Stimulated activated CD4-positive, alpha-beta T cell treated with anti-CD3 and anti-CD28 coated beads, TNF-alpha, amount 100 ng/mL, for 48 hours (primary cell): ENCODE measurements around the gene CCNE1.
"Not testable (repeated sequence)": the region's sequence is repeated elsewhere in the genome, so short reads cannot be mapped to it uniquely, and the experiment has no call there.

Source experiments
- DNase-seq, 3 donors: peaks; one replicate each; pipeline ENCODE4 v3.0.0-alpha.2; 2020; ENCODE audit warnings: low read depth in 3 of 3

CCNE1 gene

DNA sequence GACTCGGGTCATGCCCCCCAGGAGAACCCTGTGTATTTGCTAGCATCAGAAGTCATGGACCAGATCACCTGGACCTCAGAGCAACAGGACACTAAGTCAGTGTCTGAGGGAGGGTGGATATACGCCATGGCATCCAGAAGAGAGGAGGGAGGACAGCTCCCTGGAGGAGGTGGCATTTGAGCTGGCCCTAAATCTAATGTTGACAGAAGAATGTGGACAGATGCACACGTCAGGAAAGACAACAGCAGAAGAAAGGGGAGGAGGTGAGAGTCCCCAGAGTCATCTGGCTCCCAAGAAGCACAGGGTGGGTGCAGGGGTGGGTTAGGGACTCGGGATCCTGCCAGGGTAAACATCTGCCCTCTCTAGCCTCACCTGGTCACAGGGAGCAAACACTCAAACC is 24.5 kb upstream of the CCNE1 start:
- no peak for DNase-seq

GRCh38 chr19:29789007-29789406 is 22.8 kb upstream of the CCNE1 start:
- DNase-seq = no peak

DNA sequence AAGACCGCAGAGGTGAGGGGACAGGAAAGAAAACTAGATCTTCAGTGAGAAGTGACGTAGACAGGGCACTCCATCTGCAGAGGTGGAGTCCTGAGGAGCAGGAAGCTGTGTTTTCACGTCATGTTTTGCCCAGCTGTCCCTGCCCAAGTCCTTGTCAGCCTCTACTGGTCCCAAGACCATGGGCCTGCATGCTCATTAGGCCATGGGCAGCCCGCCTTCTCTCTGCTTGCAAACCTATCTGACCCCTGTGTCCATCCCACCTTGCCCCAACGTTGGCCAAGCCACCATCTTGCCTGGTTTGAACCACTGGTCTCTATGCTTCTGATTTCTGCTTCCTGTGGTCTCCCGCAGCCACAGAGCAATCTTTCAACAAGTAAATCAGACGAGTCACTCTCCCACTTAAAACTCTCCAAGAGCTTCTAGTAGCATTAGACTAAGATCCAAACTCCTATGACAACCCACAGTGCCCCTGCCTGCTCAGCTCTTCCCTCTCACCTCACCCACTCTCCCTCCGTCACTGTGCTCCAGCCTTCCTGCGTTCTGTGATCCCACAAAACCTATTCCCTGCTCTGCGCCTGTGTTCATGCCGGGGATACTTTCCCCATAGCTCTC is 18.6 kb upstream of the CCNE1 start:
- DNase-seq = no peak

GRCh38 chr19:29794490-29794889 is 17.3 kb upstream of the CCNE1 start:
- not testable (repeated sequence) for DNase-seq

DNA sequence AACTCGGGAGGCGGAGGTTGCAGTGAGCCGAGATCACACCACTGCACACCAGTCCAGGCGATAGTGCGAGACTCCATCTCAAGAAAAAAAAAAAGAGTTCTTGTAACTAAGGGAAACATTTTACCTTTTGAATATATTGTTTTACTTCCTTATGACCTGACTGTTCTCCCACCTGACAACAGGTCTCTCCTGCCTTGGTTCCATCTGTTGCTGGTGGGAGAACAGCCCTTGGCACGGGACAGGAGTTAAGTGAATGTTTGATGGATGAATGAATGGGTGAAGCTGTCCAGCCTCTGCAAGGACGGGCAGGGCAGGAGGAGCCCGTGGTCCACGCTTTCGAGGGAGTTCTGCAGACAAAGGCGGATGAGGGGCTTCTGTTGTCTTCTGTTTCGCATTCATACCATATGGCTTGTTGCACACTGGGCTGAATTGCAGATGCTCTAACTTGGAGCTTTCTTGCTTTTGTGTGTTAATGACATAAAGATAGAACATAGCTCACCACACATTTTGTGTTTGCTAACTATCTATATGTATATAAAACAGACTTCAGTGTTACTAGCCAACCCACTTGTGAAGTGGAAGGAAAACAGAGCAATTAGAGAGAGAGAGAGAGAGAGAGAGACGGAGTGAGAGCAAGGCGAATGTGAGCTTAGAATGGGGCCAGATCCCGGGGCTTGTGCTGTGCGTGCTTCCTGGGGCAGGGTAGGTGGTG is 16.2 kb upstream of the CCNE1 start:
- no peak for DNase-seq

DNA sequence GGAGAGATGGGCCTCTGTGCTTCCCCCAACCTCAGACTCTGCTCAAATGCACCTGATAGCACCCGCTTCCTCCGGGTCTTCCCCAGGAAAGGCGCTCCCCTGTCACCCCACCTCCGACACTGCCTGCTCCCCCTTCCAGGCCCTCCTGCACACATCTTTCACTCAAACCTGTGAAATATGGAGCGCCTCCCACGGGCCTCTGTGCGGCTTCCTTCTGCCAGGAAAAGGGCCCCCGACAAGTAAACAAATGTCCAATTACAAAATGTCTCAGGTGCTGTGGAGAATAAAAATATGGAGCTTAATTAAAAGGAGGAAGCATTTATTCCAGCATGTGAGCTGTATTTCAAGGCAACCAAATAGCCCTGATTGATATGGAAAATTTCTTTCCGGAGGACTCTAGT is 15.6 kb upstream of the CCNE1 start:
- DNase-seq = no peak

DNA sequence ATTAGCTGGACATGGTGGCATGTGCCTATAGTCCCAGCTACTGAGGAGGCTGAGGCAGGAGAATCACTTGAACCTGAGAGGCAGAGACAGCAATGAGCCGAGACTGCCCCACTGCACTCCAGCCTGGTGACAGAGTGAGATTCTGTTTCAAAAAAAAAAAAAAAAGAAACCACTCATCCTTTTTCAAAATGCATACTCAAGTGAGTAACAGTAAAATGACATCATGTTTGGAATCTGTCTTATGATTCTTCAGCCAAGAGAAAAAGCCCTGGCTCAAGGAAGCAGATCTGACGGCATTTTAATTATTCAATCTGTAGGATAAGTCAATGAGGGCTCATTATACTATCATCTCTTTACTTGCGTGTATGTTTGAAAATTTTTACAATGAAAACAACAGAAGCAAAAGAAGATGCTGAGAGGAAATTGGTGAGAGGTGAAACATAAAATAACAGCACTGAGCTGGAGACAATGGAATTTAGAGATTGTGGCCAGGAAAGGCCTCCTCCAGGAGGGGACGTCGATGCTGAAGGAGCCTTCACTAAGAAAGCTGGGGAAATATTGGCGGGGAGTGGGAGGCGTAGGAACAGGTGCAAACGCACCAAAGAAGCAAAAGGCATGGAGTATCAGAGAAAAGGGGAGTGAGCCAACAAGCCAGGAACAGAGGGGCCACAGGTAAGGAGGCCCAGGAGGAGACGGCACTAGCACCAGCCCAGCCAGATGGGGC is 12.9 kb upstream of the CCNE1 start:
- DNase-seq = no peak

GRCh38 chr19:29800100-29800825 is 11.5 kb upstream of the CCNE1 start:
- no peak for DNase-seq

DNA sequence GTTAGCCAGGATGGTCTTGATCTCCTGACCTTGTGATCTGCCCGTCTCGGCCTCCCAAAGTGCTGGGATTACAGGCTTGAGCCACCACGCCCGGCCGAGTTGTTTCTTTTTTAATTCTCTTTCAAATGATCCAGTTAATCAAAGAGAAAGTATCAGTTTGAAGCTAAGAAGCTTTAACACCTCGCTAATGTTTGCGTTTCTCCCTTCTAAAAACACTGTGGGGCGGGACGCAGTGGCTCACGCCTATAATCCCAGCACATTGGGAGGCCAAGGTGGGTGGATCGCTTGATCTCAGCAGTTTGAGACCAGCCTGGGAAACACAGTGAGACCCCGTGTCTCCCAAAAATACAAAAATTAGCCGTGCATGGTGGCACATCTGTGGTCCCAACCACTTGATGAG is 7.8 kb upstream of the CCNE1 start:
- not testable (repeated sequence) for DNase-seq

DNA sequence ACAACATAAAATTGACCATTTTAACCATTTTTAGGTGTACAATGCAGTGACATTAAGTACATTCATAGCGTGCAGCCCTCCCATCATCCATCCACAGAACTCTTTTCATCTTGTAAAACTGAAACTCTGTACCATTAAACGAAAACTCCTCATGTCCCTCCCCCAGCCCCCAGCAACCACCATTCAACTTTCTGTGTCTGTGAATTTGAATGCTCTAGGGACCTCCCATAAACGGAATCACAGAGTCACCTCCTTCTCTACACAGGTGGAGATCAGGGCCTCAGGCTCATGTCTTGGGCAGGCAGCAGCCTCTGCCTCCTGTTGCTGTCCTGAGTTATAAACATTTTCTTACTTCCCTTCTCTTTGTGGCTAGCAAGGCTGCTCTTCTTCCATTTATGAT is 7.3 kb upstream of the CCNE1 start:
- peak in 1 of 3 donors; percentile 6 for DNase-seq

DNA sequence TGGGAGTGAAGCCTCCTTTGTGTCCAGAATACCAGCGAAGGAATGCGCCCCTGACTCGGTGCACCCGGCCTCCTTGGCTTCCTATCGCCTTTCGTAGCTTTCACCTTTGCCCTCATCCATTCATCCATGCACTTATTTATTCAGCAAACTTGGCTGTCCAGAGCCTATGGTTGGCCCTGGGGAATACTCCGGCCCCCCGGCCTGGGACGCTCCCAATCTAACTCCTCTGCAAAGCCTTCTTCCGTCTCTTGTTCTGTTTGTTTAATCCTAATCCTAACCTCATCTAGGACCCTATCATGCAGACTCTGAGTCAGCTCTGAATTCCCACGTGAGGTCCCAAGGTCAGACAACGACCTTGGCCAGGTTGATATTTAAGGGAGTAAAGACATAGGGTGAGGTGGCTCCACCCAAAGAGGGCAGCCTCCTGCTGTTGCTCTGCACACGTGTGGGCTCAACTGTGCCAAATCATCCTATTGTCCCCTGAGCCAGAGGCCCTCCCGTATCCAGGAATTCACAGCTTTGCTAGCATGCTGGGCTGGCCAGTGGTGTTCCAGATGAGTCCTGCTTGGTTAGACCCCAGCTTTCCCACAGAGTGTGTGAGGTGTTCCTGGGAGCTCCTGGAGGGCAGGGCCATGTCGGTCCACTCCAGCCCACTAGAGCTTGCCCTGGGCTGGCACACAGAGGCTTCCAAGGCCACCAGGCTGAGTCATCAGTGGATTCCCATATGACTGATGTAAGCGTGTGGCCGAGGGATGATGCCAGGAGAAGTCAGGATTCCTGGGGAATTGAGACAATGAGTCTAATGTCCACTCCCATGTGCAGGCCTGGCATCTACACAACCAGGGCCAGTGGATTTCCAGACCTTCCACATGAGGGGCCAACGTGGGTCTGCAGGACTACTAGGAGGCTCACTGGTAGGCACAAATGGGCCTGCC is 6.5 kb upstream of the CCNE1 start:
- no peak for DNase-seq

- DNase-seq = no peak
Observed at GRCh38 chr19:29806098-29806866, 5.5 kb upstream of the CCNE1 start.

DNA sequence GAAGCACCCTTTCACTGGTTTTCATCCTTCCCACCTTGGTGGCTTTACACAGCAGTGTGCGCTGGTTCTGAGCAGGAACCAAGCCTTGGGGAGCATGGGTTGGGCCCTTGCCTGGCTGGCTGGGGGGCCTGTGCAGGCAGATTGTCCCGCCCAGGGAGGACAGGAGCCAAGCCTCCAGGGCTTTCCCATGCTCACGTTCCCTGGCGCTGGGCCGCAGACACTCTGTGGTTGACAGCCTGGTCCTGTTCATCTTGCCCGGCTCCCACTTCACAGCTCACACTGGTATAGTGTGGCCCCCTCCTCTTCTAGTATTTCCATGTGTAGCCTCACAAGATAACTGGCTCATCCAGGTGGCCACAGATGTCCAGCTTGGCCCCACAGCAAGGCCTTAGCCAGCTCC is 4.6 kb upstream of the CCNE1 start:
- DNase-seq = no peak

GRCh38 chr19:29807870-29808405 is 3.9 kb upstream of the CCNE1 start:
- DNase-seq = no peak

DNA sequence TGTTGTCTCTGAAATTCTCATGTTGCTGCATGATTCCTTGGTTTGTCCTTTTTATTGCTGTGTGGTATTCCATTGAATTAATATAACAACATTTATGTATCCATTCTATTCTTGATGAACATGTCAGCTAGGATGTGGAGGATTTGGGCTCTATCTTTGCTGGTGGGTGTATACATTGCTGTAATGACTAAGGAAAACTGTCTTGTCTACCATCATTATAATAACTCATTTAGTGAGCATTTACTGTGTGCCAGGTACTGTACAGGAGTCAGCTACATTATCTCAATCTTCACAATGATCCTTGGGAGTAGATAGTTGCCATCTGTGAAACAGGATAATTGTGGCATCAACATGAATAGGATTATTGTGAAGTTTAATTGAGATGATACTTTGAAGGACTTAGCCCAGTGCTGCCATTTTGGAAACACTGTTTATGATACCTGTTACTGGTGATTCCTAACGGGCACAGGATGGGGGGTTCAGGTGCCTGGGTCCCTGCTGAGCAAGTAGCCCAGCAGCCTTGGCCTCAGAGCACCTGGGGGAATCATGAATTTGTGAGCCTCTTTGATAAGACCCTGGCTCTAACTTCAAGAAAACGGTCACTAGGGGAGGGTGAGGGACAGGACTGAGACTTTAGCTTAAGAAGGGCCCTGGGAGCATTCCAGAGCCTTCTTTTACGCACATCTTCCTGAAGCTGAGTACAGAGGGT is 1.8 kb upstream of the CCNE1 start:
- DNase-seq = no peak

- DNase-seq = no peak
Observed at GRCh38 chr19:29810504-29810871, 1.3 kb upstream of the CCNE1 start.

GRCh38 chr19:29812080-29812880 is 489 bp downstream of the CCNE1 start:
- no peak for DNase-seq

DNA sequence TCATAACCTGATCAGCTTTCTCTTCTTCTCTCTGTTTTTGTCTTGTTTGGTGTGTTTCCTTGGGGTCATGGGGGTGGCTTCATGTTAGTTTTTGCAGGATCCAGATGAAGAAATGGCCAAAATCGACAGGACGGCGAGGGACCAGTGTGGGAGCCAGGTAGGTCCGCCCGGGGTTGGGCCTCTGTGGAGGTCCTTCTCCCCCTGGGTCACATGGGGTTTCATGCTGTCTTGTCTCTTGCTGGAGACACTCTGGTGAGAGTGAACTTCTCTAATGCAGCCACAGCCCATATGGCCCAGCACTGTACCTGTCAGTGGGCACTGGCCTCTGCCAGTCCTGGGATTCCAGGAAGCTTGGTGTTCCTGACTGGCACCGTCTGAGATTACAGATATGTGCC is 1.1 kb downstream of the CCNE1 start:
- DNase-seq = no peak

DNA sequence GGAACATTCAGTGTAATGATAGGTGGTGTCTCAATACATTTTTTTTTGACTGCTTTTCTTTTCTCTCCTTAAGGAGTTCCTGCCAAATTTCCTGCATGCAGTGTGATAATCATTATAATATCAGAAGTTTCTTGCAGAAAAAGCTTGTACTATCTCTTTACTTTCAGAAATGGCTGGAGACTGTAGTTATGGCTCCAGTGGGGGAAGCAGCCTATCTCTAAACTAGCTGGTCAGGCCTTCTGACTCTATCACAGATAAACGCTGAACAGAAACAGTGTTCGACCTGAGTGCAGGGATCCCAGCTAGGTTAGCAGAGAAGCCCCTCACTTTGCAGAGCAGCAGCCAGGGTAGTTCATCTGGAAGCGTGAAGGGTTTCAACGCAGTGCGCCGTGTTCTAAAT is 1.9 kb downstream of the CCNE1 start:
- no peak for DNase-seq
